GM12873 (cell line): ENCODE measurements around the gene HMGCL.

ENCODE experiments used
- TF ChIP-seq, protein P1 (sequence below): IDR thresholded peaks from 2 replicates; pipeline ENCODE4 v1.5.1; 2012; ENCODE audit warnings: low read depth, mild to moderate bottlenecking, moderate library complexity, low read length, control low read depth; ENCODE audit not compliant: insufficient read depth; ENCODE audit errors: missing control alignments

HMGCL gene

DNA sequence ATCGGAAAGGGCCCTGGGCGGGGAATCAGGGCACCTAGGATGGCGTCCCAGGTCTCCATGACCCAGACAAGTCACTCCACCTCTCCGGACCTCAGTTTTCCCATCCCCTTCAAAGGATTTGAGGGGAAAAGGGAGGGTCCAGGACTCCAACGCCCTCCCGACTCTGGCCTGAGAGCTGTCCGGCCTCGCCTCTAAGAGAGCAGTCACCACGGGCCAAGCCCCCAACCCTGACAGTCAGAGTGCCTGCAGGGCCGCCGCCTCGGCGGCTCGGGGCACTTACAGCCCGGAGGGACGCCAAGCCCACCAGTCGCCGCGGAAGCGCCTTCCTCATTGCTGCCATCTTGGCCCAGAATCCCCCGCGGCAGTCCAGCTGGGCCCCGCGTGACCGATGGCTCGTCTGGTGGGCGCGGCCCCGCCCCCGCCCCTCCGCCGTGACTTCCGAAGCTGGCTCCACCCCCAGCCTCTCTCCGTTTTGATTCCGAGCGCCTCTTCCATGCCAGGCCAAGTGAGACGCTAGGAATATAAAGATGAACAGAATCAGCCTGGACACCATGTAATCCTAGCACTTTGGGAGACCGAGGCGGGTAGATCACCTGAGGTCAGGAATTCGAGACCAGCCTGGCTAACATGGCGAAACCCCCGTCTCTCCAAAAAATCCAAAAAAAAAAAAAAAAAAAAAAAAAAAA lies at the start of gene HMGCL:
HMGCL (minus strand) TSS at position 354 of the 686 bp plus-strand sequence; CDS start at position 340, 14 bp downstream.
- TF ChIP-seq, protein P1, sequence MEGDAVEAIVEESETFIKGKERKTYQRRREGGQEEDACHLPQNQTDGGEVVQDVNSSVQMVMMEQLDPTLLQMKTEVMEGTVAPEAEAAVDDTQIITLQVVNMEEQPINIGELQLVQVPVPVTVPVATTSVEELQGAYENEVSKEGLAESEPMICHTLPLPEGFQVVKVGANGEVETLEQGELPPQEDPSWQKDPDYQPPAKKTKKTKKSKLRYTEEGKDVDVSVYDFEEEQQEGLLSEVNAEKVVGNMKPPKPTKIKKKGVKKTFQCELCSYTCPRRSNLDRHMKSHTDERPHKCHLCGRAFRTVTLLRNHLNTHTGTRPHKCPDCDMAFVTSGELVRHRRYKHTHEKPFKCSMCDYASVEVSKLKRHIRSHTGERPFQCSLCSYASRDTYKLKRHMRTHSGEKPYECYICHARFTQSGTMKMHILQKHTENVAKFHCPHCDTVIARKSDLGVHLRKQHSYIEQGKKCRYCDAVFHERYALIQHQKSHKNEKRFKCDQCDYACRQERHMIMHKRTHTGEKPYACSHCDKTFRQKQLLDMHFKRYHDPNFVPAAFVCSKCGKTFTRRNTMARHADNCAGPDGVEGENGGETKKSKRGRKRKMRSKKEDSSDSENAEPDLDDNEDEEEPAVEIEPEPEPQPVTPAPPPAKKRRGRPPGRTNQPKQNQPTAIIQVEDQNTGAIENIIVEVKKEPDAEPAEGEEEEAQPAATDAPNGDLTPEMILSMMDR: no peak

DNA sequence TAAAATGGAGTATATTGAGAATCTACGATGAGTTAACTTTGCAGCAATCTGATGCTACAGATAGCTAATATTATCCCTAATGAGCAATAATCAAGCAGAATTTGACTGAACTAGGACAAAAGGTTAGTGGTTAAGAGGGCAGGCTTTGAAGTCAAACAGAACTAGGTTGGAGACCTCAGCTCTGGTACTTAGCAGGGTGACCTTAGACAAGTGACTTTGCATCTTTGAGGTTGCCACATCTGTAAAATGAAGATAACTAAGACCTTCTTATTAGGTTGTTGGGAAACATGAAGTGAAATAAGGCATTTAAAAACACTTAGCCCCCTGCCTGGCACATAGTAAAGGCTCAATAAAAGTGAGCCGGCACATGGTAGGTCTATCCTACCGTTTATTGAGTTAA lies 47.2 kb upstream of the HMGCL start:
- TF ChIP-seq, protein P1: no peak

DNA sequence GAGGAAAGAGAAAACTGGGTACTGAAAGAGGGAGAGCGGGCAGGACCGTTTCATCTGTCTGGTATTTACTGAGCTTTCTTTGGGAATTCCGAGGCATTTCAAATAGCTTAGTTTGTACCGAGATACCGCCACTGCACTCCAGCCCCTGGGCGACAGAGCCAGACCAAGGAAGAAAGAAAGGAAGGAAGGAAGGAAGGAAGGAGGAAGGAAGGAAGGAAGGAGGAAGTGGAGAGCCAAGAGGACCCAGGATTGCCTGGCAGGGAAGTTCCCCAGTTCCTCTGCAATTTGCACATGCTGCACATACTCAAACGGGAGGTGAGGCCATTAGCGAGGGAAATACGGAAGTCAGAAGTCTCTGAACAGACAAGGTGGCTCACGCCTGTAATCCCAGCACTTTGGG lies 43.8 kb upstream of the HMGCL start:
- TF ChIP-seq, protein P1: no peak

- TF ChIP-seq, protein P1: no peak
Measured at GRCh38 chr1:23868557-23869016, 43.4 kb upstream of the HMGCL start.

DNA sequence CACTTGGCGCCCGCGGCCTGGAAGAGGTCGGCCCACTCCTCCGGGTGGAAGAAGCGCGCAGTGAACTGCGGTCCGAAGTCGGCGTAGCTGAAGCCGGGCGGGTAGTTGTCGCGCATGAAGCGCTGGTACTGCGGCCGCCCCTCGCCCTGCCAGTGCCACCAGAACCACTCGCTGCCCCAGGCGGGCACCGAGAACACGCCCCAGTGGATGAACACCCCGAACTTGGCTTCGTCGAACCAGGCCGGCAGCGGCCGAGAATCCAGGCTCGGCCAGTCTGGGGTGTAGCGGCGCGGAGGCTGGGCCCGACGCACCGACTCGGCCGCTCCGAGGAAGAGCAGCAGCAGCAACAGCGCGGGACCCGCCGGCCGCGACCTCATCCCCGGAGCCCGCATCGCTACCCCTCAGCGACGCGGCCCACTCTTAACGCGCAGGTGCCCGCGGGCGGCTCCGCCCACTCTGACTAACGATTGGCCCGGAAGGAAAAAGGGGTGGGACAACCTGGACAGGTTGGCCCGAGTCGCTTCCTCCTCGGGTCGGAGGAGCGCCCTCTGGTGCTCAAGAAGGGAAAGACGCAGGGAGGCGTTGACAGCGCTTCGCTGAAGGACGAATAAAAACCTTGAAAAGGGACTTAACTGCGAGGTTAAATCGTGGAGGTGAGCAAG lies 42.8 kb upstream of the HMGCL start, which contains the start of gene FUCA1:
FUCA1 (minus strand) TSS at position 396 of the 662 bp plus-strand sequence; CDS start at position 392, 4 bp downstream.
- TF ChIP-seq, protein P1: peak; percentile 96

DNA sequence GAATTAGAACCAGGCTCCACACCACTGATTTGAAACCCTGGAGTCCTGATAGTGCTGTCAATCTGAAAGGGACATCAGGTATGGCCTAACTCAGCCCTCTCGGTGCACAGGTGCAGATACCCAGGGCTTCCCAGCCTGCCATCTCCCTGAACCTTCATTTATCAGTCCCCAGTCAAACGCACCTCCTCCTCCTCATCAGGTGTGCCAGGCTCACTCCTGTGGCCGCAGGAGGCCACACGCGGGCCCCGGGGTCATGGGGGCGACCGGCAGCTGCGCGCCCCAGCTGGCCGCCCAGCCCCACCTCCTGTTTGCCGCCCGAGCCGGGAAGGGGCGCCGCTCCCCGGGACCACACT lies 42.3 kb upstream of the HMGCL start:
- TF ChIP-seq, protein P1: no peak

GRCh38 chr1:23865543-23865930 lies 40.3 kb upstream of the HMGCL start:
- TF ChIP-seq, protein P1: no peak
